ENCODE data around the gene PPP1R9A. TPM values are rescaled to one million over a fixed set of nuclear protein-coding genes. Genes with fewer than 3 reads are reported as not detected.

Gene PPP1R9A
- total and polyA plus RNA-seq, 10 of the 15 experiments (the other 5 are each of a cell fraction or from before 2014, with no cell fraction given) = 0.04 to 0.12 TPM; not detected in 8

DNA sequence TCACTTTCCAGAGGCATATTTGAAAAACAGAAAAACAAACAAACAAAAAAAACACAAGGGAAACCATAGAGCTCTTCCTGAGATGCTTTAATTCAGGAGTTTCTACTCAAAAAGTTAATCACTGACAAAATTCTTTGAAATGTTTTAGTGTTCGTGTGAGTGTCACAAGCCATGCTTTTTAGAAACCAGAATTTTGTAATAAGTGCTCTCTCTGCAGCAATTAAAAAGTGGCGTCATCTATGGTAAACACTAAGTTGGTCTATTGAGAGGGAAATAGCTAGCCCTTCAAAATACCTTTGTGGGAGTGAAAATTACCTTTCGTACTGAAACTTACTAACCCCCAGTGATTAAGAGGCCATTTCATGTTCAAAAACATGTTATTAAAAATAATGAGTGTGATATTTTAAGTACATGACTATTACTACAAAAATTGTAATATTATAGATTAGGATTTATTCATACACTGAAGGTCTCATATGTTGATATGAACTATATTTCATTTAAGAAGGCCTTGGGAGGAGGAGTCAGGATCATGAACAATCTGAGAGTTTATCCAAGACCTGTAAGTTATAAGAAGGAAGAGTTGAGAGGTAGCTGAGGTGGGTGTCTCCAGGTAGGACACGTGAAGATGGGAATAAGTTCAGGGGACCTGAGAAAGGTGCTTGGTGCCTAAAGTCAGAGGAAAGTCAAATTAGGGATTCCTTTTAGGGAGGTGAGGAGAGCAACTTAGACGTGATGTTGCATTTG, 94.6 kb downstream of the PPP1R9A start:
- RAD21 ChIA-PET (ENCODE audit: unreplicated experiment) = no interaction called here
- no peak for ATAC-seq
- TF ChIP-seq ZNF384 (IDR thresholded peaks at IDR 0.05; ENCODE audit: borderline replicate concordance, low read depth, low read length) (no peak), PAX8 (IDR thresholded peaks at IDR 0.05) (no peak)
- TF ChIP-seq, protein P1, sequence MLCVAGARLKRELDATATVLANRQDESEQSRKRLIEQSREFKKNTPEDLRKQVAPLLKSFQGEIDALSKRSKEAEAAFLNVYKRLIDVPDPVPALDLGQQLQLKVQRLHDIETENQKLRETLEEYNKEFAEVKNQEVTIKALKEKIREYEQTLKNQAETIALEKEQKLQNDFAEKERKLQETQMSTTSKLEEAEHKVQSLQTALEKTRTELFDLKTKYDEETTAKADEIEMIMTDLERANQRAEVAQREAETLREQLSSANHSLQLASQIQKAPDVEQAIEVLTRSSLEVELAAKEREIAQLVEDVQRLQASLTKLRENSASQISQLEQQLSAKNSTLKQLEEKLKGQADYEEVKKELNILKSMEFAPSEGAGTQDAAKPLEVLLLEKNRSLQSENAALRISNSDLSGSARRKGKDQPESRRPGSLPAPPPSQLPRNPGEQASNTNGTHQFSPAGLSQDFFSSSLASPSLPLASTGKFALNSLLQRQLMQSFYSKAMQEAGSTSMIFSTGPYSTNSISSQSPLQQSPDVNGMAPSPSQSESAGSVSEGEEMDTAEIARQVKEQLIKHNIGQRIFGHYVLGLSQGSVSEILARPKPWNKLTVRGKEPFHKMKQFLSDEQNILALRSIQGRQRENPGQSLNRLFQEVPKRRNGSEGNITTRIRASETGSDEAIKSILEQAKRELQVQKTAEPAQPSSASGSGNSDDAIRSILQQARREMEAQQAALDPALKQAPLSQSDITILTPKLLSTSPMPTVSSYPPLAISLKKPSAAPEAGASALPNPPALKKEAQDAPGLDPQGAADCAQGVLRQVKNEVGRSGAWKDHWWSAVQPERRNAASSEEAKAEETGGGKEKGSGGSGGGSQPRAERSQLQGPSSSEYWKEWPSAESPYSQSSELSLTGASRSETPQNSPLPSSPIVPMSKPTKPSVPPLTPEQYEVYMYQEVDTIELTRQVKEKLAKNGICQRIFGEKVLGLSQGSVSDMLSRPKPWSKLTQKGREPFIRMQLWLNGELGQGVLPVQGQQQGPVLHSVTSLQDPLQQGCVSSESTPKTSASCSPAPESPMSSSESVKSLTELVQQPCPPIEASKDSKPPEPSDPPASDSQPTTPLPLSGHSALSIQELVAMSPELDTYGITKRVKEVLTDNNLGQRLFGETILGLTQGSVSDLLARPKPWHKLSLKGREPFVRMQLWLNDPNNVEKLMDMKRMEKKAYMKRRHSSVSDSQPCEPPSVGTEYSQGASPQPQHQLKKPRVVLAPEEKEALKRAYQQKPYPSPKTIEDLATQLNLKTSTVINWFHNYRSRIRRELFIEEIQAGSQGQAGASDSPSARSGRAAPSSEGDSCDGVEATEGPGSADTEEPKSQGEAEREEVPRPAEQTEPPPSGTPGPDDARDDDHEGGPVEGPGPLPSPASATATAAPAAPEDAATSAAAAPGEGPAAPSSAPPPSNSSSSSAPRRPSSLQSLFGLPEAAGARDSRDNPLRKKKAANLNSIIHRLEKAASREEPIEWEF (IDR thresholded peaks at IDR 0.05; ENCODE audit: insufficient replicate concordance, low read depth, low read length) = no peak
- 34% methylated on average over 5 of the region's 5 CpGs for WGBS (ENCODE audit: insufficient coverage, insufficient replicate concordance, low lambda C conversion rate, missing lambda C conversion rate)
- Histone ChIP-seq H3K4me3 (no peak overlapping the region), H3K9me3 (replicated peaks; ENCODE audit: control insufficient read depth, insufficient read depth, low read length) (no peaks in the 10 kb centered on the region), H3K9ac (ENCODE audit: control insufficient read depth, insufficient read depth, low read length) (no peak overlapping the region), H3K27me3 (replicated peaks in 1 of 2; ENCODE audit: control insufficient read depth in 2 of 2, insufficient read depth in 2 of 2, low read length in 1 of 2) (no peaks in the 10 kb centered on the region), H3K36me3 (ENCODE audit: control insufficient read depth in 2 of 2, insufficient read depth in 2 of 2, low read length in 1 of 2) (no peaks in the 10 kb centered on the region), H3K4me1 (ENCODE audit: control insufficient read depth, insufficient read depth, low read length) (no peaks in the 10 kb centered on the region), H3K79me2 (ENCODE audit: control insufficient read depth, insufficient read depth, low read length) (no peaks in the 10 kb centered on the region), H2AFZ (ENCODE audit: control insufficient read depth, low read depth, low read length) (no peak overlapping the region), H4K20me1 (ENCODE audit: control insufficient read depth, insufficient read depth) (no peaks in the 10 kb centered on the region), H3K27ac (ENCODE audit: control insufficient read depth, insufficient read depth) (no peak overlapping the region), H3K4me2 (ENCODE audit: control insufficient read depth, insufficient read depth) (no peak overlapping the region)
- SMC1A ChIA-PET (ENCODE audit: uncharacterized antibody, unreplicated experiment) = no interaction called here
- no peak for DNase-seq (ENCODE audit: low read depth, low spot score)
- FAIRE-seq = no peak
- intact Hi-C loops (cut with micrococcal nuclease; ENCODE audit: unreplicated experiment) (no loop called here), in situ Hi-C loops (cut with MboI) (no loop called here)
- CTCF ChIA-PET = interaction anchor here (1.4 kb wide), 1 partner anchor 16 kb away, joined by 4 read pairs; no protein-coding TSS in a partner anchor
- POLR2A ChIA-PET = no interaction called here
- no TSS peak for BruUV-seq (replicated peaks)

Data from GM12878 (cell line).